ENCODE data around the gene HORMAD1.
"Not testable (repeated sequence)": the region's sequence is repeated elsewhere in the genome, so short reads cannot be mapped to it uniquely, and the experiment has no call there.

HORMAD1 gene

DNA sequence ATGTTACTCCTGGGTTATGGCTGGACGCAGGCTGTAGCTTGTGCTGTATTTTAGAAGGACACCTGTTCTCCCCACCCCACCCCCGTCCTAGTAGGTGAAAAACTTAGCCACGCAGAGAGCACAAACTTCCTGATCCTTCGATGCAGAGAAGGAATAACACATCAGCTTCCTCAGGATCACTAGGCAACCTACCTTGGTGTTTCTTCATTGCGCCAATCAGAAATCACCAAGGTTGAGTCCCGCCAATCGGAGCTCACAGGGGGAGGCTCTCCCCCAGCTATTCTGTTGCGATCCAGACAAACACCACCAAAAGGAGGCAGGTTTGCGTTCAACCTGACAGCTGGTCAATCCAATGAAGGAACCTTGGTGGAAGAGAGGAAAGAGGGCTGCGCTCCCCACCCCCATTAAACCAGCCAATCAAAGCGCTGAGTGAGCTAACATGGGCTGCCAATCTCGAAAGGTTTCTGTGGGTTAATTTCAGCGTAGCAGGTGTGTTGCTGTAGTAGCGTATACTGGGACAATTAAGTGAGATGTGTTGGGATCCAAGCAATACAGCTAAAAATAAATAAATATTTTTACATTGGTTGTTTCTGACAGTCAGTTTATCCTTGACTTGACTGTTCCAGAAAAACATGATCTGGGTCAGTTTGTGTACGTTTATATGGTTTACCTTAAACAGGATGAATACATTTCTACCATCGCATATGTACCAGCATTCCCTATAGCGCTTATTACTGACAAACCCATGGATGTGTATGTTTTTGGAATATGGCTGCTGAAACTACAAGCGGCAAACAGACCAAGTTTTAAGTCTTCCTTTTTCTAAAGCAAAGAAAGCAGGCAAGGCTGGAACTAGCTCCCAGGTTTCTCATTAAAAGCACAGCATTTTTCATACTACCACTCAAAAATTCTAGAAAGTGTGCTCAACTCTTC, 23.4 kb downstream of the HORMAD1 start, which contains the start of gene GOLPH3L:
TSS of gene GOLPH3L (minus strand) at position 160 of the 933 bp plus-strand sequence. CDS start 2,316 bp downstream, outside the sequence.
- peak; percentile 97 for DNase-seq (ENCODE audit: low read depth)

DNA sequence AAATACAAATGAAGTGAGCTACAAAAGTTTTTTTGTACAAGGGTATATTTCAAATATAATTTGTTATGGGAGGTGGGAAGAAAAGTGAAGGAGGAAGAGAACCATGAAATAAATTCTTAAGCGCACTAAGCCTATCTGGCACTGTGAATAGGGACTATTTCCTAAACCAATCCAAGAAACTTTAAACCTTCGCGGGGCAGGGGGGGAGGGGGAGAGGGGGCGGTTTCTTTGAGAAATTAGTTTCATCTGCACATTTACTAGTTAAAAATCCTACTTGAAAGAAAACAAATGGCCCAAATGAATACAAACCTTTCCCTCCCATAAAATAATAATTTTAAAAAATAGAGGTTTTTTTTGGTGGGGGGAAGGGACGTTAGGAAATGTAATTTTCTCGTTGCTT, 24.1 kb downstream of the HORMAD1 start:
- no peak for DNase-seq (ENCODE audit: low read depth)

DNA sequence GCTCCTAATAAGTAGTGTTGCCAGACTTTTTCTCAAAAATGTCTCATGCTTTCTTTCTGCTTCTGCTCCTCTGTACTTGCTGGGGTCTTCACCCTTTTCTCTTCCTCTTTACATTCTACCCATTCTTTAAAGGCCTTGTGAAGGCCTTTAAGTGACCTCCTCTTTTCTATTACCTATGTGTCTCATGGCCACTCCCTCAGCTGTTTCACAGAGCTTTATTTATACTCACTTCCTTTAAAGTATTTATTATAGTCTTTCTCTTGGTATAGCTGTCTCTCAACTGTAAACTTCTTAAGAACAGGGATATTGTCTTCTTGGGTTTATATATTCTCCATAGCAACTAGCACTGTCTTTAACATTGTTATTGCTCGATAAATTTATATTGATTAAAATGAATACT, 24.5 kb downstream of the HORMAD1 start:
- DNase-seq (ENCODE audit: low read depth) = no peak

DNA sequence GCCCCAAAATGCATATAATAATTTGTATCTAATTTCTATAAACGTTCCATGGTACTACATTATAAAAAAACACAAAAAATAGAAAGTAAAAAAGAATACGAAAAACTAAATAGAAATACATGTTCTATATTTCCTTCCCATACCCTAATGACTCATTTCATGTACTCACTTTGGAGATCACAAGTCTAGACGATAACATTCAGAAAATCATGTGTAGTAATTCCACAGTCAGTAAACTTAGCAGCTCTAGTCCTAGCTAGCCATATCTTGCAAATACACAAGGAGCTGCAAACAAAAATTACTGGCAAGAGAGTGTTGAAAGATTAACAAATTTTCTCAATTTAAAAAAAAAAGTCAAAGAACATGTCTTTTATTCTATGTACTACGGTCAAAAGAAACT, 25.1 kb downstream of the HORMAD1 start:
- no peak for DNase-seq (ENCODE audit: low read depth)

DNA sequence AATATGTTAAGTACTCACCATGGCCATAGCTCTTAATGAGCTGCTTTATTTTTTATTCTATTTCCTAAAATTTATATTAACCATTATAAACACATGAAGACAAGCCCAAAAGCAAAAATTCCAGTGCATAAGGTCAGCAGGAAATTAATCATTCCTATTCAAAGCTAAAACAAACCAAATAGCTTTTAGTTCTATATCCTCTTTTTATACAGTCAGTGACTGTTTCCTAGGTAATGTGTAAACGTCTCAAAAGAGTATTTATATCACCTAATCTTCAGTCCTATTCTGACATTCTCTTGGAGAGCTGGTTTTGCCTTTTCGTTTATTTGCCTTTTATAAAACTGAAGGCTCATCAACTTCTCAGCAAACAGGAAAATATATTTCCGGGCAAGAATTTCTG, 28.0 kb downstream of the HORMAD1 start:
- DNase-seq (ENCODE audit: low read depth) = no peak

DNA sequence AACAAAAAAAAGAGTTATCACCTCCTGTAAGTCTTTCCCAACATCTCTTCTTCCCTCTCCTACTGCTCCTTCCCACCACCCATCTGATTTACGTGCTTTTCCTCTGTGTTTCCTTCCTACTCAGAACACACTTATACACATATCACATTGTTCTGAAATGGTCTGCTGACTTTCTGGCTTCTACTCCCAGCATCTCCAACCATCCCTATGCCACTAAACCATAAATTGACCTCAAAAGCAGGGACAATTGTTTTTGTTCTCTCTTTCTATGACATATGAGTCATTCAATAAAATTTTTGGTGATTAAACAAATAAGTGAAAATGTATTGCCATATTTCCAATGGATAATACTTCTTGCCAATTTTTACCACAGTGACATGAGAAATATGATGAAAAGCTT, 31.9 kb downstream of the HORMAD1 start:
- no peak for DNase-seq (ENCODE audit: low read depth)

DNA sequence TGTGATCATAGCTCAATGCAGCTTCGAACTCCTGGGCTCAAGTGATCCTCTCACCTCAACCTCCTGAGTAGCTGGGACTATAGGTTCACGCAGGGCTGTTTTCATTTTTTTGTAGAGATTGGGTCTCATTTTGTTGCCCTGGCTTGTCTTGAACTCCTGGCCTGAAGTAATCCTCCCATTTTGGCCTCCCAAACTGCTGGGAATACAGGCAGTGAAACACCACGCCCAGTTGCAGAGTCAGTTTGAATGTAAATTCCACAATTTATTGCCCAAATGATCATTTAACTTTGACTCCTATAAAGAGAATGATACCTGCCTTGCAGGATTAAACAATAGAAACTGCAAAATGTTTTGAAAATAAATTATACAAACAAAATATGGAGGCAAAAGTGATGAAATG, 34.4 kb downstream of the HORMAD1 start:
- no peak for DNase-seq (ENCODE audit: low read depth)

DNA sequence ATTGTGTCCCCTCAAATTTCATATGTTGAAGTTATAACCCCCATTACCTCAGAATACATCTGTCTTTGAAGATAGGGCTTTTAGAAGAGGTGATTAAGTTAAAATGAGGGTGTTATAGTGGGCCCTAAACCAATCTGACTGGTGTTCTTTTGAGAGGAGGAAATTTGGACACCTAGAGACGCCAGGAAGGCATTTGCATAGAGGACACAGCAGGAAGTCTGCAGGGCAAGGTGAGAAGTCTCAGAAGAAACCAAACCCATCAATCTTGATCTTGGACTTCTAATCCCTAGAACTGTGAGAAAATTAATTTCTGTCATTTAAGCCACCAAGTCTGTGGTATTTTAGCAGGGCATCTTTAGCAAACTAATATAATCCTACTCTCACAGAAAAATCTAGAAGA, 36.8 kb downstream of the HORMAD1 start:
- DNase-seq (ENCODE audit: low read depth) = no peak

DNA sequence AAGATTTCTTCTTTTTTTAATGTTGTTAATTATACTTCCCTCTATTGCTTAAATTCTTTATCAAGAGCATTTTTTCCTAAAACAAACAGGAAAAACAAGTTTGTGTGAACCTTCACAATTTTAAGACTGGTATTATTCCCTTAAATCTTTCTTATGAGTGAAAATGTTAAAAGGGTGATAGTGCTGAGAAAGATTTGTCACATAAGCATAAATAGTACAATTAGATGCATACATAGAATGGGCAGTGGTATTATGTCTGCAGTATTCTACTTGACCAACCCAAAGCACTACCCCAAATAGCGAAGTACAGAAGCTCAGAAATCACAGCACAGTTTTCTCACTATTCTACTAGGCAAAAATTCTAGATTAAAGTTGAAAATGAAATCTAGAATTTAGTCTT, 41.7 kb downstream of the HORMAD1 start:
- no peak for DNase-seq (ENCODE audit: low read depth)

DNA sequence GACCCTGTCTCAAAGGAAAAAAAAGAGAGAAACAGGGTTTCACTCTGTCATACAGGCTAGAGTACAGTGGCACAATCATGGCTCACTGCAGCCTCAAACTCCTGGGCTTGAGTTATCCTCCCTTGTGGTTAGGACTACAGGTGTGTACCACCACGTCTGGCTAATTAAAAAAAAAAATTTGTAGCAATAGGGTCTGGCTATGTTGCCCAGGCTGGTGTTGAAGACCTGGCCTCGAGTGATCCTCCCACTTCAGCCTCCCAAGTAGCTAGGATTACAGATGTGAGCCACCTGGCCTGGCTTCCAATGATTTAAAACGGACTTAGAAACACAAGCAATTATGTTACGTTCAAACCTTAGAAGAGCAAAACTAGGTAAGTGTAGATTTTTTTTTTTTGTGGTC, 45.8 kb downstream of the HORMAD1 start:
- no peak for DNase-seq (ENCODE audit: low read depth)

DNA sequence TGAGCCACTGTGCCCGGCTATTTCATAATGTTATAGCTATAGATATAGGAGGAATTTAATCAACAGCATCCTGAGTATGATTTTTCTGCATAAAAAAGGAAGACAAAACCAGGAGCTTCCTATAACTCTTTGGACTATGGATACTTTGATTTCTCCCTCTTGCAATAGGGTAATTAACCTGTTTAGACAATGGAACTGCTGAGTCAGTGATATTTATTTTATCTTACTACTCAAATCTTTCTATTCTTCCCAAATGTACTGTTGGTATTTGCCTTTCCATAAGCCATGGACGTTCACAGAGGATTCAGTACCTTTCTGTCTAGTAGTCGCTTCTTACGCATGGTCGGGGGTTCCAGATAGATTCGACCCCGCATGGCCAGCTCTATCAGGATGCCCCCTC, 57.4 kb downstream of the HORMAD1 start:
- DNase-seq (ENCODE audit: low read depth) = no peak

DNA sequence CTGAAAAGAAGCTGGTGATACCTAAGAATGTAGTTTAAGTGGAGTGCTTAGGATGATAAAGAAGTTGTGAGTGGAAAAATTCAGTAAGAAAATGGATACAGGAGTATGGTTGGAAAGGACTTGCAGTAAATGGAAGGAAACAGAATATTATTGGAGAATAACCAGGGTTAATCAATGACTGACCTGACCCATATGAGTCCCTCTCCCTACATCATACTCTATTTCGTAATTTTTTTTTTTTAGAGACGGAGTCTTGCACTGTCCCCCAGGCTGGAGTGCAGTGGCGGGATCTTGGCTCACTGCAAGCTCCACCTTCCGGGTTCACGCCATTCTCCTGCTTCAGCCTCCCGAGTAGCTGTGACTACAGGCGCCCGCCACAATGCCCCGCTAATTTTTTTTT, 57.9 kb downstream of the HORMAD1 start:
- DNase-seq (ENCODE audit: low read depth) = no peak

DNA sequence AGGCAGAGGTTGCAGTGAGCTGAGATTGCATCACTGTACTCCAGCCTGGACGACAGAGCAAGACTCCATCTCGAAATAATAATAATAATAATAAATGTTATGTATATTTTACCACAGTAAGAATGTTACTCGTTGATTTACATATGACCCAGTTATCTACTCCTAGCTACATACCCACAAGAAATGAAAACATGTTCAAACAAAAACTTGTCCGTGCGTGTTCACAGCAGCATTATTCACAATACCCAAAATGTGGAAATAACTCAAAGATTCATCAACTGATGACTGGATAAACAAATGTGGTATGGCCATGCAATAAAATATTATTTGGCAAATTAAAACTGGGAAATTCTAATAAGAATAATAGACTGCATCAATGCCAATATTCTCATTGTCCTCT, 59.5 kb downstream of the HORMAD1 start:
- no peak for DNase-seq (ENCODE audit: low read depth)

DNA sequence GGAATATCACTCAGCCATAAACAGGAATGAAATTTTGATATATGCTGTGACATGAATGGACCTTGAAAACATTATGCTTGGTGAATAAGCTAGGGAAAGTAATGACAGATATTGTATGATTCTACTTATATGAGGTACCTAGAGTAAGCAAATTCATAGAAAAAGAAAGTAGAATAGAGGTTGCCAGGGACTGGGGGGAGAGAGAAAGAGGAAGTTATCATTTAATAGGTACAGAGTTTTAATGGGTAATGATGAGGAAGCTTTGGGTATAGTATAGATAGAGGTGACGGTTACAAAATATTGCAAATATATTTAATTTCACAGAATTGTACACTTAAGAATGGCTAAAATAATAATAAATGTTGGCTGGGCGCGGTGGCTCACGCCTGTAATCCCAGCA, 60.1 kb downstream of the HORMAD1 start:
- DNase-seq (ENCODE audit: low read depth) = no peak

DNA sequence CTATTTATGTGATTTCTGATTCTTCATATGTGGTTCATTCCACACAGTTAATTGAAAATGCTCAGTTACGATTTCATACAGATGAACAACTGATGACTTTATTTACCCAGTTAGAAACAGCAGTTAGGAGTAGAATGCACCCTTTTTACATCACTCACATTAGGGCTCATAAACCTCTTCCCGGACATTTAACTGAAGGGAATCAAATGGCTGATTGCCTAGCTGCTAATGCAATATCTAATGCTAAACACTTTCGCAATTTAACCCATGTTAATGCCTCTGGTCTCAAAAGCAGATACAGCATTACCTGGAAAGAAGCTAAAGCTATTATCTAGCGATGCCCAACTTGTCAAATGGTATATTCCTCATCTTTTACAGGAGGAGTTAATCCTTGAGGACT, 63.6 kb downstream of the HORMAD1 start:
- DNase-seq (ENCODE audit: low read depth) = not testable (repeated sequence)

DNA sequence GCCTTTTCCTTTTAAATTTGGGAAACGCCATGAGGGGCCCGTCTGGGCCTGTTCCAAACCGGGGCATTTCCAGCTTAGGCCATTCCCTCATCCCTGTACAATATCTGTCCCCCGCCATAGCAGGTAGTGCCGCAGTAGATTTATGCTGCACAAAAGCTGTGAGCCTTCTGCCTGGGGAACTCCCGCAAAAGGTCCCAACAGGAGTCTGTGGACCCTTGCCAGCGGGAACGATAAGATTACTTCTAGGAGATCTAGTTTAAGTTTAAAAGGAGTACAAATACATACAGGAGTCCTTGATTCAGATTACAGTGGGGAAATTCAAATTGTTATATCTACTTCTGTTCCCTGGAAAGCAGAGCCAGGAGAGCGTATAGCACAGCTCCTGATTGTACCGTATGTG, 66.1 kb downstream of the HORMAD1 start:
- not testable (repeated sequence) for DNase-seq (ENCODE audit: low read depth)

DNA sequence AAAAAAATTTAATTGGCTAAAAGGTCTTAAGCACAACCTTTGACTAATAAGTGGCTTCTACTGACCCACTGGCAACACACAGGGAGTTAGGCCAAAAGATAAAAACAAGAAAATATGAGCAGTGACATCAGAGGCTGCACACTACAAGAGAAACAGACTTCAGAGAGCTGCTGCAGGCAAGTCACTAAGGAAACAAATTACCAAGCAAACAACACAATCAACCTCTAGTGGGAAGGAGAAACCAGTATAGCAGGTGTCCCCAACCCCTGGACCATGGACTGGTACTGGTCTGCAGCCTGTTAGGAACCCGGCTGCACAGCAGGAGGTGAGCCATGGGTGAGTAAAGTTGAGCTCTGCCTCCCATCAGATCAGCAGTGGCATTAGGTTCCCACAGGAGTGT, 70.5 kb downstream of the HORMAD1 start:
- no peak for DNase-seq (ENCODE audit: low read depth)

DNA sequence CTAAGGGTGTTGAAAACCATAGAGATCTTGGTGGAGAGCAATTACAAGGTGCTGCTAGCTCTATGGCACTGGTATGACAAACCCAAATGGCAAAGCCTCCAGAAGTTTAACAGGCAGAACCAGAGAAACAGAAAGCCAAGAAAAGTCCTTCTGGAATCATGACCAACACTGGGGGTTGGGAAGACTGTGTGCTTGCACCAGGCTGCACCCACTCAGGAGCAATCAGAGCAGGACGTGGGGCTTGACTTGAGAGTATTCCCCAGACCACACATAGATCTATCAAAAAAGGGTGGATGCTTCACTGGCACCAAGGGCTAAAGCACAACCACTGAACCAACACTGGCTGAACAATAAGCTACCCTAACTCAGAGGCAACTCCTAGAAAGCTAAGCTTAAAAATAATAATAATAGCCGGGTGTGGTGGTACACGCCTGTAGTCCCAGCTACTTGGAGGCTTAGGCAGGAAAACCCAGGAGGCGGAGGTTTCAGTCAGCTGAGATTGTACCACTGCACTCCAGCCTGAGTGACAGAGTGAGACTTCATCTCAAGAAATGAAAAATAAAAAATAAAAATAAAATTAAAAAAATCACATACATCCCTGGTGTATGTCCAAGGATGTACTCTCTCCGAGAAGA, 71.1 kb downstream of the HORMAD1 start:
- DNase-seq (ENCODE audit: low read depth) = no peak

Measured in fibroblast of the conjunctiva (primary cell).